ENCODE data around the gene KRTAP5-1.

The KRTAP5-1 gene

GRCh38 chr11:1559111-1559951 is 25.8 kb downstream of the KRTAP5-1 start:
- no peak for DNase-seq (ENCODE audit: low read depth)

DNA sequence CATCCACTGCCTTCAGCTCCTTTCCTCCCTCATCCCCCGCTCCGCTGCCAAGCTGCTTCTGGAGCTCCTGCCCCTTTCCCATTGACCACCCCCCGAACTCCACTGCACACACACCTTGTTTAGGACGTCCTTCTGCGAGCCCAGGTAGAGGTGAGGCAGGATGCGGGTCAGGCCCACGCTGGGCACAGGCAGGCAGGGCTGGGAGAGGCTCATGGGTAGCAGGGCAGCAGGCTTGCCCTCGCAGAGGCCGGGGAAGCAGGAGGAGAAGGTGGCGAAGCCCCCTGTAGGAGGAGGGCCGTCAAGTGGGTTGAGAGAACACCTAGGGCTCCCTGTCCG is 26.3 kb downstream of the KRTAP5-1 start:
- DNase-seq (ENCODE audit: low read depth): no peak

- no peak for DNase-seq (ENCODE audit: low read depth)
These were observed 26.9 kb downstream of the KRTAP5-1 start for GRCh38 chr11:1557904-1558774.

DNA sequence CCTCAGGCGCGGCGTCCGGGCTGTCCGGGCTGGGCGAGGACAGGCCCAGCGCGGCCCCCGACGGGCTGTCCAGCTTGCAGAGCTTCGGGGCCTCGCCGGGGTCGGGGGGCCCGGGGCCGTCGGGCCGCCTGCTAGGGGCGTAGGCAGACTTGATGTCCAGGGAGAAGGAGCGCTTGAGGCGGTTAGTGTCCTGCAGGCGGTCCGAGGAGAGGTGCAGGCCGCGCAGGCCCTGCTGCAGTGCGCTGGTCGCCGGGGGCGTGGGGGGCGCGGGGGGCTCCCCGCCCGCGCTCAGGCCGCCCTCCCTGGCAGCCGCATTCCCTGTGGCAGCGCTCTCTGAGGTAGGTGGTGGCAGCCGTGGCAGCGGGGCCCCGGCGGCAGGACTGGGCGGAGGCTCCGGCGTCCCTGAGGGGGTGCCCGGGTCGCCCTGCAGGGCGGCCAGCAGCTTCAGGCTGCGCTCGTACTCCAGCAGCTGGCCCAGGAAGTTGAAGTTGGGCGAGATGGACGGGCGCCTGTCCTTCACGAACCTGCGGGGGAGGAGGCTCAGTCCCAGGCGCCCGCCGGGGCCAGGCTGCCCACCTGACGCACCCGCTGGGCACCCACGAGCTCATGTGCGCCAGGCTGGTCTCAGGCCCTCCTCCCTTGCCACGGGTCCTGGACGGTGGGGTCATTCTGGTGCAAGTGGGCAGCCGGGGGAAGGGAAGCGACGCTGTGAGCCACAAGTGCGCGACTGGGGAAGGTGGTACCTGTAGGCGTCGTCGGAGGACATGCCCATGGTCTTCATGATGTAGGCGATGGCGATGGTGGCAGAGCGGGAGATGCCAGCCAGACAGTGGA is 27.8 kb downstream of the KRTAP5-1 start:
- no peak for DNase-seq (ENCODE audit: low read depth)

DNA sequence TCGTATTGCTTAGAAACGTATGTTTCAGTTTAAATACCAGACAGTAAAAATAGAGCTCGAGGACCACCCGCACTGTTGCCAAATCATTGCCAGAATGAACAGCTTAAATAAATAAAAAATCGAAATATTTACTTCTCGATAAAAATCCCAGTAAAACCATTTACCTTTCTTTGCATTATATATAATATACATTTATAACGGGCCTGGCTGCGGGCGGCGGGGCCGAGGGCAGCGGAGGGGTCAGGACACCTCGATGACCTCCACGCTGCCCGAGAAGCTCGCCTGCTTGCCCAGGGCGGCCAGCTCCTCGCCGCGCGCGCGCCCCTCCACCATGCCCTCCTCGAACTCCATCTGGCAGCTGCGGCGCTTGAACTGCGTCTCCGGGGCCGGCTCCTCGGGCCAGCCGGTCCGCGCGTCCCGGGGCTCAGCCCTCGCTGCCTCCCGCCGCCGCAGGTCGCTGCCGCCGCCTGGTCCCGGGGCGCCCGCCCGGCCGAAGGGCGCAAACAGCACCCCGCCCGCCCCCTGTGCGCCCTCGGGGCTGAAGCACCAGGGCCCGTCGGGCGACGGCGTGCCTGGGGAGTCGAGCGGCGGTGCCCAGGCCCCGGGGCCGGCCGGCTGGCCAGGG is 28.7 kb downstream of the KRTAP5-1 start:
- DNase-seq (ENCODE audit: low read depth): no peak

DNA sequence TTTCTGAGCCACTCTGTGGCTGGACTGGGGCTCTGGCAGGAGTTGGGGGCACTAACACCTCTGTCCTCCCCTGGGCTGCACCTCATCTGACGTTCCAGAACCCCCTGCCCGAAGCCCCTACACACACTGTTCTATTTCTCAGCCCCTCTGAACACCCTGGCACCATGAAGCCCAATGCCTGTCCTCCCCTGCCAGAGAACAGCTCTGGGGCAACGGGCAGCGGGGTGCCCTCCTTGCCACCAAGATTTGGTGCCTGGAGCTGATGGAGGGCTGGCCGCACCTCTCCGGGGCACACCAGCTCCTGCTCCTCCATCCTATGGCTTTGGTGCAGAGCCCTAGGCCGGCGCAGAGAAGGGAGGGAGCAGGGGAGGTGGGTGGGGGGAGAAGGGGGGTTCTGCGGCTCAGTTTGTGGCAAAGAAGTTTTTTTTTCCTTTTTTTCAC is 29.4 kb downstream of the KRTAP5-1 start:
- DNase-seq (ENCODE audit: low read depth): no peak

- DNase-seq (ENCODE audit: low read depth): no peak
These were observed 29.9 kb downstream of the KRTAP5-1 start for GRCh38 chr11:1554981-1555712.

DNA sequence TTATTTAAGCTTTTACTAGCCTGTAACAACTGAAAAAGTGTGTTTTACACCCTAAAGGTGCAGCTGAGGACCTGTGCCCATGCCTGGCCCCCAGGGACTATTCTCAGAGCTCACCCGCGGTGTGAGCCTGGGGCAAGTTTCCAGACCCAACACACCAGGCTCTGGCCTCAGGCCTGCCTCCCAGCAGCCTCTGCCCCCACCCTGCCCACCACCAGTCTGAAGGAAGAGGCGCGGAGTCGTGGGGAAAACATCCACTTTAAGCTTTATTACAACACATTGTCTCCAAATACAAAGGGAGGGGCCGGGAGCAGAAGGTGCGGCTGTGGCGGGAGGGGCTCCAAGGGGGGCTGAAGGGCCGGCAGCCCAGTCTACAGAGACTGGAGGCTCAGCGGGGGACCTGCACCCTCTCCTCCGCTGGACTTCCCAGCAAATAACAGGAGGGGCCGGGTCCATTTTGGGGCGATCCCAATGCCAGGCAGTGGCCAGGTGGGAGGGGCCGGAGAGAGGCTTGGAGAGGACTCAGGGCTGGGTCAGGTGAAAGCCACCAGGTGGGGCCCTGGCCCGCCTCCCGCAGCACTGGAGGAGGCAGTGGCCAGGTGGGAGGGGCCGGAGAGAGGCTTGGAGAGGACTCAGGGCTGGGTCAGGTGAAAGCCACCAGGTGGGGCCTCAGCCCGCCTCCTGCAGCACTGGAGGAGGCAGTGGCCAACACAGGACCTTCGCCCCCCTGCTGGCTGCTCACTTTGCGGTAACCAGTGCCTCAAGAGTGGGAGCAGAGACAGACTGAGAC is 31.1 kb downstream of the KRTAP5-1 start:
- no peak for DNase-seq (ENCODE audit: low read depth)

- DNase-seq (ENCODE audit: low read depth): no peak
These were observed 35.4 kb downstream of the KRTAP5-1 start for GRCh38 chr11:1549338-1550330.

DNA sequence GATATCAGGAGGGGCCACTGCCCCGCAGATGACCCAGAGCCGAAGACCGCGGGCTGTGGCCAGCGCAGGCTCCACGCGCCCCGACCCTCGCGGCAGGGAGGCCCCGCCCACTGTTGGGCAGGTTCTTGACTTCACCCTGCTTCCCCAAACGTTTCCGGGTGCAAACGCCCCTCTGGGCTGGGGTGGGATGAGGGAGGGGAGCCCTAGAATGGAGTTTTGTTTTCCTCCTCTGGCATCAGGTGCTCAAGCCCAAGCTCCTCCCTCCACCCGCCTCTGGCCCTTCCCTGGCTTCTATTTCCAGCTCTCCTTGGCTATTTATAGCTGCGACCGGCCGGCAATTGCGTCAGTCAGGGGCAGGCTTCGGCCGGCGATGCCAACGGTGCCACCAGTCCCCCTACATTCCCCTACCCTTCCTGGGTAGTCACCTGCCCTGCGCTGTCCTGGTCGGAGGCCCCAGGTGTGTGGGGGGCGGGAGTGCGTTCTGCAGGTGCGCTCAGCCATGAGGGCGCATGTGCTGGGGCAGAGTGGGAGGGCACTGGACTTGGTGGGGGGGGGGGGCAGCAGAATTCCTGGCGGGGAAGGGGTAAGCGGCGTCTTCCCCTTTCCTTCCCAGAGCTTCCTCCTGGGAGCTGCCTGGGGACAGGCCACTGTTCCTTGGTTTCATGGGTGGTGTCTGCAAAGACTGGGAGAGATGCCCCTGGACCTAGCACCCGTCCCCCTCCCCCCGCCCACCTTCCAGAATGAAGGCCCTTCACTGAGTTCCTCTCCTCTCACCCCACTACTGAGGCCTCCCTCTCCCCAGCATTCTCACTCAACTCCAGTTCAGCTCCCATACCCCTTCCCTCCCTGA is 36.6 kb downstream of the KRTAP5-1 start:
- DNase-seq (ENCODE audit: low read depth): no peak

- DNase-seq (ENCODE audit: low read depth): no peak
These were observed 37.5 kb downstream of the KRTAP5-1 start for GRCh38 chr11:1547467-1548098.

DNA sequence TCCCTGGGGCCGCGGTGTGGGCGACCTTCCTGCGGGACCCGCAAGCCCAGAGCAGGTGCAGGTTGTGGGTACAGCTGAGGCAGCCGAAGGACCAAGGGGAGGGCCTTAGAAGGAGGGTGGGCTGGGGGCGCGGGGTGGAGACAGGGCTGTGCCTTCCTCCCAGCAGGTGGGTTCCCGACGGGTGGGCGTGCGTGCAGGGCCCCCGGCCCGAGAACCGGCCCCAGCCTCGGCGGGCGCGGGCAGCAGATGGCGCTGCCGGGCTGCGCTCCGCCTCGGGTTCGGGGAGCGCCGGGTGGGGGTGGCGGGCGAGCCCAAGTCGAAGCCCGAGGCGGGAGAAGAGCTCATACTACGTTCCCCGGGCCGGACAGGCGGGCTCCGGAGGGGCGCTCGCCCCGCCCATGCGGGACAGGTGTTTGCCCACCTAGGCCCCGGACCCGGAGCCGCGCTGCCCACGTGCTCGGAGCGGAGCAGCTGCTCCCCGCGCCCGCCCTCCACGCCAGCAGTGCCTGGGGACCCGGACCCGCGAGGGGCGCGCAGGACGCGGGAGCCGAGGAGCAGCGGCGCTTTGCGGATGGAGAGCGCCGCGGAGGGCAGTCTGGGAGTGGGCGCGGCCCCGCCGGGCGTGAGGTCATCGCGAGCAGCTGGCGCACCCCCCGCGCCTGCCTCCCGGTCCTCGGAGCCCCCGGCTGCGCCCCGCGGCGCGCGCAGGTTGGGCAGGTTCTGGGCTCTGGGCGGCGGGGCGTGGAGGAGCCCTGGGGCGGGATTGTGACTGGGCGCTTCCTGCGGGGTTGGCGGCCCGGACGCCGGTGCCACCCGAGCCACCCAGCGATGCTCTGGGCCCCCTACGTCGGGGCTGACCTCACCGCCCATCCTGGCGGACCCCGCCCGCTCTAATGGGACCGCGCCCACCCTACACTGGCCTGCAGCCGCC is 38.3 kb downstream of the KRTAP5-1 start:
- DNase-seq (ENCODE audit: low read depth): no peak

GRCh38 chr11:1546077-1546535 is 39.0 kb downstream of the KRTAP5-1 start:
- no peak for DNase-seq (ENCODE audit: low read depth)

- no peak for DNase-seq (ENCODE audit: low read depth)
These were observed 39.7 kb downstream of the KRTAP5-1 start for GRCh38 chr11:1545432-1545831.

DNA sequence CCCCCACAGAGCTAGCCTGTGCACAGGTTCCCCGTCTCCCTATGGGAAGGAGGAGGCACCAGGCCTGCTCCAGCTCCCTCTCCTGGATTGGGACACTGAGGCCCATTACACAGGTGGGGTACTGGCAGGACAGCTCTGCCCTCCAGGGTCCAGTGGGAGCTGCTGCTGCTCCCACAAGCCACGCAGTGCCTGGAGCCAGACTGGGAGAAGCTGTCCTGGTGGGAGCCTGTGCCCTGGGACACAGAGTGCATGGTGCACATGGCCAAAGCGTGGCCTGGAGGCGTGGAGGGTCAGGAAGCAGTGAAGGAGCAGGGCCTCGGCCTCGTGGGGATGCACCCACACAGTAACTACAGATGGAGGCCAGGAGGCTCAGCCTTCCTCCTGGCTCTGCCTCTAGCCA is 40.5 kb downstream of the KRTAP5-1 start:
- no peak for DNase-seq (ENCODE audit: low read depth)

DNA sequence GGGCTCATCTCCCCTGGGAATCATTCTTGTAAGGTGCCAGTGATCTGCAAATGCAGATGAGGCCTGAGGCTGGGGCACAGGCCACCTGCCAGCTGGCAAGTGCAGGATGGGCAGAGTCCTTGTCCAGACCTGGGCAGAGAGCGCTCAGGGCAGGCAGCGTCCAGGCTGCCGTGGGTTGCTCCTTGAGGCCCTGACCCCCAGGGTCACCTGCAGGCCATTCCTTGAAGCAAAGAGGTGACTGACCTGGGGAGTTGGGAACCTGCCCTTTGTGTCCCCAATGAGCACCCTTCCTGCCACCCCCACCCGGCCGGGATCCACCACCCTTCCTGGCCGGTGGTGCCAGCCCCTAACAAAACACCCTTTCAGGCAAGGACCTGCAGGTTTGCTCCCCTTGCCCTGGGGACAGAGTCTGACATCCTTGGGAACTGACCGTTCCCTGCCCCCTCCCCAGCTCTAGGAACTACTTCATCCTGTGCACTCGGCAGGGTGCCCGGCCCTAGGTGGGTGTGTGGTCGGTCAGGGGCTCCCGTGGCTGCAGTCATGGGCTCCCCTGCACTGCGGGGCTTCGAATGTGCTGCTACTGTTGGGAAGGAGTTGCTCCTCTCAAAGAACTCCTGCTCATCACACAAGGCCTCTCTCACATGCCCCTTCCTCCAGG is 41.3 kb downstream of the KRTAP5-1 start:
- no peak for DNase-seq (ENCODE audit: low read depth)

Measured in activated T-helper 1 cell treated with Interleukin-2 at 50 U/mL for 16 hours (primary cell).